HG02852 (cell line): ENCODE results near the gene SORBS2.

Experiments used
- ATAC-seq: cut with Tn5 transposase; IDR thresholded peaks from one replicate; pipeline ENCODE4 v1.9.1; 2021; ENCODE audit warnings: mild to moderate bottlenecking, moderate library complexity; ENCODE audit not compliant: unreplicated experiment

The SORBS2 gene

GRCh38 chr4:185805262-185805802, 6.7 kb downstream of the SORBS2 start:
- no peak for ATAC-seq

- ATAC-seq: no peak
These were observed 9.0 kb downstream of the SORBS2 start for GRCh38 chr4:185803022-185803421.

- ATAC-seq: no peak
These were observed 10.5 kb downstream of the SORBS2 start for GRCh38 chr4:185801471-185801870.

GRCh38 chr4:185800266-185800945, 11.6 kb downstream of the SORBS2 start:
- no peak for ATAC-seq

DNA sequence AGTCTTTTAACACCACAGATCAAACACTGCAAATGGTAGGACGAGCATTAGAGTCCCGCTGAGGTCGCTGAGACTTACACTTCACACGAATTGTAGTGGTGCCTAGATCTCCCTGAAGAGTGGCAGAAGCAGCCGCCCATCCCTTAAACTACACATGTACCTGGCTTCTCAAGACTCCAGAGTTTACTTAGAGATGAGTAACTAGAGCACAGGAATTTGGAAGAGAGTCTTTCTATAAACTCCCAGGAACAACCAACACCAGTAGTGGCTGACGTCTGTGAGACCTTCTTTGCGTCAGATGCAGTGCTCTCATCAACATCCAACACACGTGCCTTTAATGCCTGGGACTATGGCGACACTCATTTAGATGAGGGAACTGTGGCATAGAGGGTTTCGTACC, 12.6 kb downstream of the SORBS2 start:
- no peak for ATAC-seq

GRCh38 chr4:185797596-185798338, 14.2 kb downstream of the SORBS2 start:
- ATAC-seq: no peak

DNA sequence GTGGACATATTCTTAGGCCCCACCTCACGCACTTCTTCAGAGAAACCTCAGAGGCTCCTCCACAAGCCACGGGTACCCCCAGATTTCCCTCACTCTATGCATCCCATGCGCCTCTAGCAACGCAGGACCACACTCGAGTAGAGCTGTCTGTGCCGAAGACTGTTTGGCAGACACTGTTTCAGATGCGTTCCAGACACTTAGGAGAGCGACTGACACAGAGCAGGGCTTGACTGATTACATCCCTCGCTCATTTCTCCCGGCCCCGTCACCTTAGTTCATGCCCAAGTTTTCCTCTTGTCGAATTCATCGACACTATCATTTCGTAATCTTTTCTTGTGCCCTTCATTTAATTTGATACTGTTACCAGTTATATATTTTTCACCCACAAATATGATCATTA, 15.0 kb downstream of the SORBS2 start:
- ATAC-seq: no peak

DNA sequence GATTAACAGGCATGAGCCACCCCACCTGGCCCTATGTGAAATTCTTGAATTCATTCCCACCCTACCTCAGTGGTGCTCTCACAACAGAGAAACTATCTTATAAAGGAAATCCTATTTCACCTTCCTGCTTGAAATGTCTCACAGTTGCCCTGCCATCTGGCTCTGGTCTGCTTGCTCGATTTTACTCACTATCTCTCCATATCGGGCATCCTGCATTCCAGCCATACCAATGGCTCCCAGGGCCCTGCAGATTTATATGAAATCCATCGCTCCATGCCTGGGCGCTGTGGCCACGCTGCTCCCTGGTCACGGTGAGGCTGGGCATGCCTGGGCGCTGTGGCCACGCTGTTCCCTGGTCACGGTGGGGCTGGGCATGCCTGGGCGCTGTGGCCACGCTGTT, 15.8 kb downstream of the SORBS2 start:
- ATAC-seq: no peak

- no peak for ATAC-seq
These were observed 17.4 kb downstream of the SORBS2 start for GRCh38 chr4:185794637-185795036.

DNA sequence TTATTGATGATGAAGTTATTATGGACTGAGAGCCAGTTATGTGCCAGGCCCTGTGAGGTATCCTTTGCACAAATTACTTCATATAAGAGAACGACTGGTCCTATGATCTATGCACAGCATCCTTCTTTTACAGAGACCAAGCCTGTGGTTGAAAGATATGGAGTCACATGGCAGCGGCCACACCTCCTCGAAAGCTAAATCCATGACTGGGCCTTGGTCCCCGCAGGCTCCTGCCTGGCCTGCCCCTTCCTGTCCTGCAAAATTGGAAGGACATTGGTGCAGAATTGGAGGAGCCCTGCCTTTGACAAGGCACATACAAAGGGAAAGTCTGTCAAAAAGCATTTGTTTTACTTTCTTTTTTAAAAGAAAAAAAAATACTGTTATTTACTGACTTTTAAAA, 18.3 kb downstream of the SORBS2 start:
- ATAC-seq: no peak

GRCh38 chr4:185793116-185793485, 18.9 kb downstream of the SORBS2 start:
- no peak for ATAC-seq

DNA sequence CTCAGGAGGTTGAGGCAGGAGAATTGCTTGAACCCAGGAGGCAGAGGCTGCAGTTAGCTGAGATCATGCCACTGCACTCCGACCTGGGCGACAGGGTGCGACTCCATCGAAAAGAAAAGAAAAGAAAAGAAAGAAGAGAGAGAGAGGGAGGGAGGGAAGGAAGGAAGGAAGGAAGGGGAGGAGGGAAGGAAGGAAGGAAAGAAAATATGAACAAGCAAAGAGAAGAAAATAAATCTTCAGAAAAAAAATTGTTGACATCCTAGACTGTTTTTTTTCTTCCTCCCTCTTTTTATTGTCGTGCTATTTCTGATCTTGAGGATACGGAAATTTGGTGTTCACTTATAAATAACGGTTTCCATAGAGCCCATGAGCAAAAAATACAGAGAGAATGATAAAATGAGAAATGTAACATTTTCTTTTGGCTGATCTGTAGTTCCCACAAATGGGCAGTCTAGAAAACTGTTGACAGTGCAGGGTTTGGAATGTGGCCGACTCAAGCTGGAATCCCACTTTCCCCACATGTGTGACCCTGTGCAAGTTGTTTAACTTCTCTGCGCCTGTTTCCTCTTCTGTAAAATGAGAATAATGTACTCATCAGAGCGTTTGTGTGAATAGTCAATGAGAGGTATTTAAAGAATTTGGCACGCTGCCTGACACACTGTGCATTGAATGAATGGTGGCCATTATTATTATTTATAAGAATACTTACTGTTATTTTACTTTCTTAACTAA, 19.4 kb downstream of the SORBS2 start:
- ATAC-seq: no peak

- ATAC-seq: peak; percentile 62
These were observed 23.9 kb downstream of the SORBS2 start for GRCh38 chr4:185787926-185788679.

DNA sequence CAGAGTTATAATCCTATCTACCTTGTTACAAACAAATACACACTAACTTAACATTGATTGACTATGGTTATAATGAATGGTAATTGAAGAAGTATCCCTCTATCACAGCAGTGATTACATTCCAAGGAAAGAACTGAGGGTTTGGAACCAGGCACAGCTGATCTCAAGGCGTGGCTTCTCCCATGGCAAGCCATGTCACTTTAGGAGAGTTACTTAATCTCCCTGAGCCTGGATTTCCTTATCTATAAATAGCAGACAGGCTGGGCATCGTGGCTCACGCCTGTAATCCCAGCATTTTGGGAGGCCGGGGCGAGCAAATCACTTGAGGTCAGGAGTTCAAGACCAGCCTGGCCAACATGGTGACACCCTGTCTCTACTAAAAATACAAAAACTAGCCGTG, 25.6 kb downstream of the SORBS2 start:
- no peak for ATAC-seq

- no peak for ATAC-seq
These were observed 28.4 kb downstream of the SORBS2 start for GRCh38 chr4:185783574-185783973.

DNA sequence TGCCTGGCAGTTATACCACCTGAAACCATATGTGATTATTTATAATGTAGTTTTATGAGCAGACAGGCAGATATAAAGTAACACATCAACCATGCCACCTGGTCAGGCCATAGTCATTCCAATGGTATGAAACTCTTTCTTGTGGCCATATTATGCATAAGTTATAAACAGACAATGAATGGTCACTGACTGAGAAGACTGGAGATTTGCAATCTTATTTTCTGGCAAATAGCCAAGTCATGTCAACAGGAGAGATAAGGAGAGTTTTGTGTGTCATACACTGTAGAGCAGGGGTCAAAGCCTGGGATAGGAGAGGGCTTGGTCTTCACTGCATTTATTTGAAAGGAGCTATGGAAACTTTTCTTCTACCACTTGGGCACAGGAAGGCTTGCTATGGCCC, 29.5 kb downstream of the SORBS2 start:
- no peak for ATAC-seq

- ATAC-seq: no peak
These were observed 30.3 kb downstream of the SORBS2 start for GRCh38 chr4:185781555-185782215.

- ATAC-seq: no peak
These were observed 31.5 kb downstream of the SORBS2 start for GRCh38 chr4:185780472-185780871.

DNA sequence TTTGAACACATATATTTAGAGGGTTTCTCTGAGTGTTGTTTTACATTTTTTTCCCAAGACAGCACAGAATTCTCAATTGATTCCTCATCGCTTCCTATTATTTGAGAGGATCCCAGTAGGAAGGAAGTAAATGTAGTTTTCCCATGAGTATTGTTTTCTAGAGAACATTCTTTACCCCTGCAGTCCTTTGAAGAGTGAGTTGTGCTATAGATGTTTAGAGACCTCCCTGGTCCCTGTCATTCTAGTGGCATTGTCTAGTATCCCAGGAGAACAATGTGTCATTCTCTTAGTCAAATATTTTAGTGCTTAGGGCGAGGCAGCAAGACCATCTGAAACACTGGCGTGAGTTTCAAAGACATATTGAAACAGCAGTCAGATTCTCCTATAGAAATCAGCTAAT, 32.5 kb downstream of the SORBS2 start:
- ATAC-seq: no peak

DNA sequence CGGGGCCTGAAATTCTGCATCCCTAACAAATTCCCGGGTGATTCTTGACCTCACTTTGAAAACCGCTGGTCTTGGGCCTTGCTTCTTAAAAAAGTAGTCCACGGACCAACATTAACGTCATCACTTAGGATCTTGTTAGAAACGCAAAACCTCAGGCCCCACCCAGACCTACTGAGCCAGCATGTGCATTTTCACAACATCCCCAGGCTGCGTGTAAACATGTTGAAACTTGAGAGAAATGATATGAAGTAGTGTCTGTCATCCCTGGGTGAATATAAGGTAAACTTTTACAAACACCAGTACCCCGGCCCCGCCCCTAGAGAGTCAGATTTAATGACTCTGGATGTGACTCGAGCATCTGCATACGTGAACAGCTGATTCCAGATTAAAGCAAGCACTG, 33.7 kb downstream of the SORBS2 start:
- no peak for ATAC-seq
